Stimulated activated CD4-positive, alpha-beta T cell treated with anti-CD3 and anti-CD28 coated beads, Interleukin-2, amount 100 ng/mL, for 4 hours (primary cell): ENCODE measurements around the gene STRN3.
A peak's percentile ranks its signal among the peaks of the same experiment; 100 is the strongest.
"Not testable (repeated sequence)": the region's sequence is repeated elsewhere in the genome, so short reads cannot be mapped to it uniquely, and the experiment has no call there.

Source experiments
- DNase-seq: peaks from one replicate; pipeline ENCODE4 v3.0.0-alpha.2; 2020; ENCODE audit warnings: low read depth

The STRN3 gene

GRCh38 chr14:31001339-31001658, 24.9 kb downstream of the STRN3 start:
- no peak for DNase-seq

- no peak for DNase-seq
These were observed 25.4 kb downstream of the STRN3 start for GRCh38 chr14:31000629-31001338.

- DNase-seq, result no peak
These were observed 27.0 kb downstream of the STRN3 start for GRCh38 chr14:30999038-30999773.

GRCh38 chr14:30998100-30998706, 28.0 kb downstream of the STRN3 start:
- DNase-seq, result no peak

DNA sequence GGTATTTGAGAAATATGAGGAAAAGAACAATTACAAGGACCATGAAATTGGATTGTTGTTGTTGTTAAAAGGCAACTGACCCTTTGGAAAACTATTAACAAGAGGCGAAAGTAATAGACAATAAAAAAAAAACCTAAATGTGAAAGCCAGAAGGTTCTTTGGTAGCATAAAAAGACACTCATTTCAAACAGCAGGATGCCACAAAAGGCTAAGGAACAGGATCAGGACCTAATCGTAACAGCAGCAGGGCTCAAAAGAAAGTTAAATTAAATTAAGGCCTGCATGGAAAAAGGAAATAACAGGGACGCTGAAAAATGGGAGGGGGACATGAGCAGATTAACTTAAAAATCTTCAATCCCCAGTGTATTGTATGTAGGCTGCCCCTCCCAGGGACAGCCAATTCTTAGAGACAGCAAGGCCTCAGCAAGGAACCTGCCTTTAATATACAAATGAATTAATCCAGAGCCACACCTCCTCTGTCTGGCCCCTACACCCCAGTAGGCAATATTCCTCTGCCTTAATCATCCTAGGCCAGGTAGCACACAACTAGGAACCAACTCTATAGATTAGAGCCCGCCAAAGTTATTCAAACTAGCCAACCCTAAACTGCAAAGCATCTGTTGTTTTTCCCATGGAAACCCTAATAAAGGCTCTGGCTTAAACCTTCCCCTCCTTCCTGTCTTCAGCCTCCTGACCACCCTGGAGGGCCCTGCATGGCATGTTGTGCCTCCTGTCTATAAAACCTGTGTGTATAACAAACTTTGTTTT, 29.1 kb downstream of the STRN3 start:
- no peak for DNase-seq

DNA sequence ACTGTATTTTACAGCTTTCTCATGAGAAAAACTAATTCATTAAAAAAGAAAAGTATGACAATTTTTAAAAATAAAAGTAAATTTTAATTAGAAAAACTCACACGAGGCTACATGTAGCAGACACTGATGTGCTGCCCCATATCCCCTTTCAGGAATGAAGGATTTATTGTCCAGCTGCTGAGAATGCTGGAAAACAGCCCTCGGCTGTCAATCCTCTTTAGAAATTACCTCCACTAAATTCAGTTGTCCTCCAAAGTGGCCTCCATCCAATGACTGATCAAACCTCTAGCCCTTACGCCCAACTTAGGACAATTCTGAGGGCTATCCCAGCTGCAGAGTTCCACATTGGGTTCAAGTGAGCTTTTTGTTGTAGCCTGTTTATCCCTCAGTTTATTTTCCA, 30.5 kb downstream of the STRN3 start:
- no peak for DNase-seq

GRCh38 chr14:30994681-30995620, 31.2 kb downstream of the STRN3 start:
- DNase-seq, result no peak

GRCh38 chr14:30993071-30993470, 33.1 kb downstream of the STRN3 start:
- DNase-seq, result no peak

DNA sequence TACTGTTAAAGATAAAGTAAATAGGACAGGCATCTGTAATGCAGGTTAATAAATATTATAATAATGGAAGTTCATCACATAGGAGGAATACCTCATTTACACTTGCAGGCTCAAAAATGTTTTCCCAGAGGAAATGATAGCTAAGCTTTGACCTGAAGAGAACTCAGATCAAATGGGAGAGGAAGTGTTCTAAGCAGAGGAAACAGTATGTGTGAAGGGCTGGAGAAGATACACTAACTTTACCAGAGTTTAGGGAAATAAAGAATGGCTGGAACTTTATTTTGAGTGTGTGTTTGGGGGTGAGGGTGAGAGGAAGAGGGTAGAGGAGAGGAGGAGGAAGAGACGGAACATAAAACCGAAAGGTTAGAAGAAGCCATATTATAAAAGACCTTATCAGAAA, 34.8 kb downstream of the STRN3 start:
- no peak for DNase-seq

- DNase-seq, result no peak
These were observed 35.4 kb downstream of the STRN3 start for GRCh38 chr14:30990770-30991169.

DNA sequence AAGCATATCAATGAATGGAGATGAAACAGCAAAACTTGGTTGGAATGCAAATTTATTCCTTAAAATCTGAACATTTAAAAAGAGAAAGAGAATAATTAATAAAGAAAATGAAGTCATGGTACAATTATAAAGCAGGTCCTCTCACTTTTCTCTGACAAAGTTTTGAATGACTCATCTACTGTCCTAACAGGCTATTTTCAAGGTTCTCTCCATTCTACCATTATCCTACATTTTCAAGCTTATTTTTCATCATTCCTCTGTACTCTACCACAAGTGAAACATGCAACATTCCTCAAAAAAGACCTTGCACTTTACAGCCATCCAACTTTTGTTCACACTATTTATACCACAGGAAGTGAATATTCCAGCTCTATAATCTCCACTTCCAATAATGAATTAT, 37.7 kb downstream of the STRN3 start:
- DNase-seq, result no peak

GRCh38 chr14:30985796-30986195, 40.4 kb downstream of the STRN3 start:
- DNase-seq, result no peak

- no peak for DNase-seq
These were observed 42.3 kb downstream of the STRN3 start for GRCh38 chr14:30983858-30984257.

DNA sequence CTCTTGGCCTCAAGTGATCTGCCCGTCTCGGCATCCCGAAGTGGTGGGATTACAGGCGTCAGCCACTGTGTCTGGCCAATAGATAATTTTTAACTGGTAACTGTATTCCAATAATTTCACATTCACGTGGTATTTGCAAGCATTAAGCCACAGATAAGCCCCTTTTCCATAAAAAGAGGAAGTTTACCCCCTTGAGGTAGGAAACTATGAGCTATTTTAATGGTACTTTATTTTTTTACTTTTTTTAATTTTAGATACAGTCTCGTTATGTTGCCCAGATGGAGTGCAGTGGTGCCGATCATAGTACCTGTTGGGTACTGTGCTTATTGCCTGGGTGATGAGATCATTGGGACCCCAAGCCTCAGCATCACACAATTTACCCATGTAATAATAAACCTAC, 43.6 kb downstream of the STRN3 start:
- no peak for DNase-seq

DNA sequence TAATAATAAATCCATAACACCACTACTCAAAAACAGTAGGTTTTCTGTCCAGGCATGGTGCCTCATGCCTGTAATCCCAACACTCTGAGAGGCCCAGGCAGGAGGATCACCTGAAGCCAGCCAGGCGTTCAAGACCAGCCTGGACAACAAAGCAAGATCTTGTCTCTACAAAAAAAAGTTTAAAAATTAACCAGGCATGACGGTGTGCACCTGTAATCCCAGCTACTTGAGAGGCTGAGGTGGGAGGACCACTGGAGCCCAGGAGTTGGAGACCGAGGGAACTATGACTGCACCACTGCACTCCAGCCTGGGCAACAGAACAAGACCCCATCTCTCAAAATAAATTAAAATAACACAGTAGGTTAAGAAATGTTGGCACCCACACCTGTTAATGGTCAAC, 45.2 kb downstream of the STRN3 start:
- DNase-seq, result no peak

- peak; percentile 46 for DNase-seq
These were observed 46.0 kb downstream of the STRN3 start for GRCh38 chr14:30980106-30980704.

GRCh38 chr14:30977752-30978151, 48.4 kb downstream of the STRN3 start:
- DNase-seq, result no peak

- no peak for DNase-seq
These were observed 51.6 kb downstream of the STRN3 start for GRCh38 chr14:30974628-30975027.

GRCh38 chr14:30972882-30973582, 53.1 kb downstream of the STRN3 start:
- DNase-seq, result no peak

- DNase-seq, result not testable (repeated sequence)
These were observed 54.0 kb downstream of the STRN3 start for GRCh38 chr14:30972036-30972732.
